ENCODE data around the gene EIF4E3. TPM values are rescaled to one million over a fixed set of nuclear protein-coding genes. Genes with fewer than 3 reads are reported as not detected.

Gene EIF4E3
- total and polyA plus RNA-seq, 8 donors, result 4.1 to 25.9 (median 14.5) TPM

DNA sequence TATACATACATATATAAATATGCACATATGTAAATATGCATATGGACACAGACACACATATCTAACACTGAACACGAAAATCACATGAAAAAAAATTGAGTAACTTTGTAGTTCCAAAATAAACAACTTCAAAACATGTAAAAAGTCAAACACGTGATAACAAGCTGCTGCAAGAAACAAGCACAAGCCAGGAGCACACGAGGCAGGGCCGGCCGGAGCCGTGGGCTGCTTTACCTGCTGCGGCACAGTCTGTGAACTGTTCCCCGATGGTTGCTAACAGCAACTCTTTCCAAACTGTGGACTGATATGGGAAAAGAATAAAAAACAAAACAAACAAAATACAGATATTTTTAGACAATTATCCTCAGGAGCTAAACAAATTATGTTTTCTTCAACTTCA is 31.6 kb downstream of the EIF4E3 start:
- H3K9me3 ChIP-seq, result no peaks in the 10 kb centered on the region
- peak overlapping the region in 4 of 5 donors; percentile 1 to 75 (median 67) for H3K27ac ChIP-seq
- intact Hi-C loops (cut with DNase I; ENCODE audit: low total_unique reads), result no loop called here
- peak in 1 of 3 donors; percentile 24 for TF ChIP-seq POLR2AphosphoS5 (IDR thresholded peaks at IDR 0.05)
- no peak for TF ChIP-seq EP300 (IDR thresholded peaks at IDR 0.05)
- TF ChIP-seq CTCF (IDR thresholded peaks at IDR 0.05), result no peak
- no peak for TF ChIP-seq POLR2A (IDR thresholded peaks at IDR 0.05)
- no peak overlapping the region for H3K4me3 ChIP-seq
- 23 to 44% (median 30%) methylated on average over 8 of the region's 8 CpGs for WGBS, 5 donors
- H3K27me3 ChIP-seq, result no peaks in the 10 kb centered on the region
- DNase-seq, result peak in 1 of 2 donors; percentile 56
- H3K36me3 ChIP-seq, result peaks cover 0 to 8% (median 6%) of the 10 kb centered on the region in 4 donors
- H3K4me1 ChIP-seq, result peaks cover 25 to 68% (median 49%) of the 10 kb centered on the region in 4 donors

- peaks cover 0 to 5% (median 0%) of the 10 kb centered on the region in 4 donors for H3K36me3 ChIP-seq
- TF ChIP-seq POLR2AphosphoS5 (IDR thresholded peaks at IDR 0.05) (no peak), CTCF (IDR thresholded peaks at IDR 0.05) (no peak), EP300 (IDR thresholded peaks at IDR 0.05) (no peak), POLR2A (IDR thresholded peaks at IDR 0.05) (no peak)
- H3K4me3 ChIP-seq, result no peak overlapping the region
- DNase-seq, result no peak
- intact Hi-C loops (cut with DNase I; ENCODE audit: low total_unique reads), result no loop called here
- WGBS, 5 donors, result 88 to 100% (median 97%) methylated on average over 1 of the region's 1 CpG
- H3K27me3 ChIP-seq, result no peaks in the 10 kb centered on the region
- H3K4me1 ChIP-seq, result peaks cover 35 to 83% (median 53%) of the 10 kb centered on the region in 4 donors
- H3K9me3 ChIP-seq, result no peaks in the 10 kb centered on the region
- no peak overlapping the region for H3K27ac ChIP-seq
These were observed 33.1 kb downstream of the EIF4E3 start for GRCh38 chr3:71692139-71692538.

DNA sequence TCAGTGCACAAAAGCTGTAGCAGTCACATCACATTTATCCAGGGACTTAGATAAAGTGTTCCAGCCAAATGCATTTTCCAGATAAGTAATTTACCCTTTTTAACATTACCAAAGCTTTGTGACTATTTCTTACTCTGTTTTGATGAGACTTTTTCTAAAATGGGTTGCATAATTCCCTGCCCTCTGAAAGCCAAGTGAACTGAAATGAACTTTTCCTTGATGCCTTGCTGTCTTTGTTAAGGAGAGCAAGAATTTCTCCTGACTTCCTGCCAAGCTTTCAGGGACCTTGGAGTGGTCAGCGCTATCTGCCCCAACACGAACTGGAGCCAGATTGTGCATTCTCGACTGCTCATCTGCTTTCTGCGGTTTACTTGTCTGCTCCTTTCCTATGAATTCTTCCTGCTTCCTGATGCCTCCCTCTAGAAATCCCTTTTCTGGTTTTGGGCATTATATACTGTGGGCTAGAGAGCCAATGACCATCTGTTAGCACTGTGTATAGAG is 34.8 kb downstream of the EIF4E3 start:
- WGBS, 5 donors, result 13 to 49% (median 25%) methylated on average over 4 of the region's 4 CpGs
- peaks cover 0 to 11% (median 2%) of the 10 kb centered on the region in 4 donors for H3K36me3 ChIP-seq
- TF ChIP-seq CTCF (IDR thresholded peaks at IDR 0.05) (no peak), EP300 (IDR thresholded peaks at IDR 0.05) (no peak), POLR2AphosphoS5 (IDR thresholded peaks at IDR 0.05) (peak in 1 of 3 donors; percentile 10)
- no peak for DNase-seq
- intact Hi-C loops (cut with DNase I; ENCODE audit: low total_unique reads), result no loop called here
- no peaks in the 10 kb centered on the region for H3K27me3 ChIP-seq
- peaks cover 37 to 86% (median 56%) of the 10 kb centered on the region in 4 donors for H3K4me1 ChIP-seq
- no peak overlapping the region for H3K4me3 ChIP-seq
- peak overlapping the region in 2 of 5 donors; percentile 23 to 24 for H3K27ac ChIP-seq
- H3K9me3 ChIP-seq, result no peaks in the 10 kb centered on the region

GRCh38 chr3:71689291-71689690 is 35.9 kb downstream of the EIF4E3 start:
- H3K9me3 ChIP-seq, result no peaks in the 10 kb centered on the region
- no peak for DNase-seq
- H3K4me1 ChIP-seq, result peaks cover 37 to 86% (median 55%) of the 10 kb centered on the region in 4 donors
- TF ChIP-seq EP300 (IDR thresholded peaks at IDR 0.05) (no peak), CTCF (IDR thresholded peaks at IDR 0.05) (no peak), POLR2A (IDR thresholded peaks at IDR 0.05) (no peak), POLR2AphosphoS5 (IDR thresholded peaks at IDR 0.05) (no peak)
- H3K27me3 ChIP-seq, result no peaks in the 10 kb centered on the region
- intact Hi-C loops (cut with DNase I; ENCODE audit: low total_unique reads), result no loop called here
- H3K4me3 ChIP-seq, result no peak overlapping the region
- 79 to 90% (median 85%) methylated on average over 3 of the region's 3 CpGs for WGBS, 5 donors
- H3K27ac ChIP-seq, result no peak overlapping the region
- H3K36me3 ChIP-seq, result peaks cover 0 to 11% (median 2%) of the 10 kb centered on the region in 4 donors
